ENCODE results near the gene RAD52. TPM values are rescaled to one million over a fixed set of nuclear protein-coding genes. Genes with fewer than 3 reads are reported as not detected.

RAD52 gene
- total RNA-seq, 1 experiment from 2014 or later, result 22.2 TPM

- CTCF ChIA-PET, result no interaction called here
- Mint-ChIP-seq H3K27me3 (ENCODE audit: unreplicated experiment) (no peaks in the 10 kb centered on the region), H3K4me1 (ENCODE audit: low read depth, unreplicated experiment) (peaks cover 34% of the 10 kb centered on the region), H3K4me3 (ENCODE audit: low read depth, unreplicated experiment) (peak overlapping the region; percentile 71), H3K36me3 (ENCODE audit: insufficient read depth, unreplicated experiment) (peaks cover 29% of the 10 kb centered on the region), H3K27ac (ENCODE audit: unreplicated experiment) (no peak overlapping the region), H3K9me3 (ENCODE audit: low read depth, unreplicated experiment) (no peaks in the 10 kb centered on the region)
- TF ChIP-seq, protein P1, sequence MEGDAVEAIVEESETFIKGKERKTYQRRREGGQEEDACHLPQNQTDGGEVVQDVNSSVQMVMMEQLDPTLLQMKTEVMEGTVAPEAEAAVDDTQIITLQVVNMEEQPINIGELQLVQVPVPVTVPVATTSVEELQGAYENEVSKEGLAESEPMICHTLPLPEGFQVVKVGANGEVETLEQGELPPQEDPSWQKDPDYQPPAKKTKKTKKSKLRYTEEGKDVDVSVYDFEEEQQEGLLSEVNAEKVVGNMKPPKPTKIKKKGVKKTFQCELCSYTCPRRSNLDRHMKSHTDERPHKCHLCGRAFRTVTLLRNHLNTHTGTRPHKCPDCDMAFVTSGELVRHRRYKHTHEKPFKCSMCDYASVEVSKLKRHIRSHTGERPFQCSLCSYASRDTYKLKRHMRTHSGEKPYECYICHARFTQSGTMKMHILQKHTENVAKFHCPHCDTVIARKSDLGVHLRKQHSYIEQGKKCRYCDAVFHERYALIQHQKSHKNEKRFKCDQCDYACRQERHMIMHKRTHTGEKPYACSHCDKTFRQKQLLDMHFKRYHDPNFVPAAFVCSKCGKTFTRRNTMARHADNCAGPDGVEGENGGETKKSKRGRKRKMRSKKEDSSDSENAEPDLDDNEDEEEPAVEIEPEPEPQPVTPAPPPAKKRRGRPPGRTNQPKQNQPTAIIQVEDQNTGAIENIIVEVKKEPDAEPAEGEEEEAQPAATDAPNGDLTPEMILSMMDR (IDR thresholded peaks at IDR 0.05; ENCODE audit: unreplicated experiment), result no peak
- no TSS peak for BruUV-seq (replicated peaks)
- intact Hi-C loops (cut with micrococcal nuclease; ENCODE audit: unreplicated experiment), result no loop called here
- DNase-seq, result no peak
Measured at GRCh38 chr12:992647-993046, 43.2 kb upstream of the RAD52 start.

DNA sequence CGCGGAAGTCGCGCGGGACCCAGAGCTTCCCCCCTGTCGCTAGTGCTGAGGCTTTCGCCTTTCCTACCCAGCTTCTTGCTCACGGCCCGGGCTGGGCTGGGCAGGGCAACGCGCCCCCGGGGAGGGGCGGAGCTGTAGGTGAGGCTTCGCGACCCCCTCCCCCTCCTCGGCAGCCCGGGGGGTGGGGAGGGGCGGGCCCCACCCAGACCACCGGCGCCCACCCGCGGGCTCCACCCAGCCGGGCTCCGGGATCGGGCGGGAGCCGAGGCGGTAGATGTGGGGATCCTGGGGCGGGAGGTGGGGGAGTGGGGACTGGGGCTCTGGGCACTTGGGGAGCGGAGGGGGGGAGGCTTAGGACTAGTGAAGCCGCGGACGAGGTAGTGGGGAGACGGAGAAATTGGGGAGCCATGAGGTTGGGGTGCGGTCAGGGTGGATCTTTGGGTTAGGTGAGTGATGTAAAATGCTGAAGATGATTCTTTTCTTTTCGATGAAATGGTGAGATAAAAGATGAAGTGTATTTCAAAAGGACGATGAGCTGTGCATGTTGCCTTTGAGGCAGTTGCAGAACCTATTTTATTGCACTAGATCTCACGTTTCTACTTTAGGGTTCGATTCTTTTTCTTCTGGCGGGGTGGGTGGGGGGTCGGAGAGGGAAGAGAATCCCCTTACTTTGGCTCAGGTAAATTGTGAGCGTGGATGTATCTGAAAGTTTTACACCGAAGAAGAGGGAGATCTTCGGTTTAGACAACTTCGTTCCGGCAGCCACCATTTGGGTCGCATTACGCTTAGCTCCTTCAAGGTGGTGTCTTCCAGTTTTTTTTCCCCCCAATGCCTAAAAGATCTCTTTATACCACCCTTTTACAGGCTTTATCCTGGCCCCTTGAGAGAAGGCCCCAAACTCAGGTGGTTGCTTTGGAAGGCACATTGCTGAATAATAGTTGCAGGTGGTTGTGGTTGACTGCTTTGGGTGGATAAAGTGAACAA is 42.1 kb upstream of the RAD52 start:
- H3K9me3 Mint-ChIP-seq (ENCODE audit: low read depth, unreplicated experiment), result no peaks in the 10 kb centered on the region
- H3K4me1 Mint-ChIP-seq (ENCODE audit: low read depth, unreplicated experiment), result peaks cover 34% of the 10 kb centered on the region
- intact Hi-C loops (cut with micrococcal nuclease; ENCODE audit: unreplicated experiment), result no loop called here
- TF ChIP-seq, protein P1 (IDR thresholded peaks at IDR 0.05; ENCODE audit: unreplicated experiment), result no peak
- peaks cover 29% of the 10 kb centered on the region for H3K36me3 Mint-ChIP-seq (ENCODE audit: insufficient read depth, unreplicated experiment)
- DNase-seq, result no peak
- H3K4me3 Mint-ChIP-seq (ENCODE audit: low read depth, unreplicated experiment), result peak overlapping the region; percentile 71
- CTCF ChIA-PET, result interaction anchor here (0.6 to 2.1 kb wide), 4 partner anchors 28 to 405 kb away, joined by 4 to 8 read pairs (median 4); partner anchors contain the start of gene RAD52
- H3K27me3 Mint-ChIP-seq (ENCODE audit: unreplicated experiment), result no peaks in the 10 kb centered on the region
- BruUV-seq (replicated peaks), result TSS peak; percentile 78
- H3K27ac Mint-ChIP-seq (ENCODE audit: unreplicated experiment), result peak overlapping the region; percentile 93

DNA sequence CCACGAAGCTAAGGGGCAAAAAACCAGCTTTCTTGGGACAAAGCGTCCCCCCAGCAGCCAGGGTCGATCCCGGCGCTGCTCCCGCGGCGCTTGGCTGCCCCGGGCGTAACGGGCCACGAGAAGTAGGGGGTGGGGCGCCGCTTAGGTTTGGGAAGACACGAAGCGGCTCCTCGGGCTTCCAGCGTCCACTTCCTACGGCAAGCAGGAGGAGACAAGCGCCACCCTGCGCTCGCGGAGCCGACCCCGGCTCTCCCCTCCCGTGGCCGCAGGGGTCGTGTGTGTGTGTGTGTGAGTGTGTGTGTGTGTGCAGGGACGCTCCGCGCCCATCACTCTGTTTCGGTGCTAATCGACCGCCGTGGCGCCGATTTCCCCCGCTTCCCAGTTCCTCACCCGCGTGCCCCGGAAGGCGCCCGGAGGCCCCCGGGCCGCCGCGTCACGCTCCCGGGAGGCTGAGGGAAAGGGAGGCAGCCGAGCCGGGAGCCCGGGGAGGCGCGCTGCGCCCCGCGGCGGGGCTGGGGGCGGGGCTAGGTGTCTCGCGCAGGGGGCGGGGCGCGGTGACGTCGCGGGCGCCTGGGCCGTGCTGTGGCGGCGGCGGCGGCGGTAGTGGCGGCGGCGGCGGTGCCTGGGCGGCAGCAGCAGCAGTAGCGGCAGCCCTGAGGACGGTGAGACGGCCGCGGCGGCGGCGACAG is 41.3 kb upstream of the RAD52 start, which contains the start of gene ERC1:
Gene ERC1, plus strand, starts transcription at position 563 of the 689 bp plus-strand sequence. CDS start 36,681 bp downstream, outside the sequence.
- H3K4me1 Mint-ChIP-seq (ENCODE audit: low read depth, unreplicated experiment), result peaks cover 31% of the 10 kb centered on the region
- no TSS peak for BruUV-seq (replicated peaks)
- H3K36me3 Mint-ChIP-seq (ENCODE audit: insufficient read depth, unreplicated experiment), result peaks cover 29% of the 10 kb centered on the region
- H3K27me3 Mint-ChIP-seq (ENCODE audit: unreplicated experiment), result no peaks in the 10 kb centered on the region
- peak; percentile 92 for DNase-seq
- CTCF ChIA-PET, result interaction anchor here (0.7 to 2.1 kb wide), 5 partner anchors 32 to 406 kb away, joined by 3 to 8 read pairs (median 5); partner anchors contain the start of gene RAD52
- no peaks in the 10 kb centered on the region for H3K9me3 Mint-ChIP-seq (ENCODE audit: low read depth, unreplicated experiment)
- peak within 1 kb of the TSS; percentile 71 for H3K4me3 Mint-ChIP-seq (ENCODE audit: low read depth, unreplicated experiment)
- H3K27ac Mint-ChIP-seq (ENCODE audit: unreplicated experiment), result peak within 1 kb of the TSS; percentile 93
- intact Hi-C loops (cut with micrococcal nuclease; ENCODE audit: unreplicated experiment), result no loop called here
- TF ChIP-seq, protein P1 (IDR thresholded peaks at IDR 0.05; ENCODE audit: unreplicated experiment), result no peak

Measured in Calu3 (cell line).